SKM-1 treated with dmso at 0.1 percent for 144 hours (cell line): Measurements from ENCODE around the gene FUT1.
"Not testable (repeated sequence)": the region's sequence is repeated elsewhere in the genome, so short reads cannot be mapped to it uniquely, and the experiment has no call there.

ENCODE experiments used
- DNase-seq: peaks from one replicate; lab custom pipeline; 2025; ENCODE audit not compliant: unreplicated experiment; lab: John Stamatoyannopoulos, UW

The FUT1 gene

GRCh38 chr19:48752496-48753365 is at the start of gene FUT1:
Gene FUT1, minus strand, starts transcription at chr19:48752641. Its CDS starts 1,360 bp downstream, at chr19:48751281.
- no peak for DNase-seq

- no peak for DNase-seq
Observed at GRCh38 chr19:48799358-48800300, 47.2 kb upstream of the FUT1 start.

DNA sequence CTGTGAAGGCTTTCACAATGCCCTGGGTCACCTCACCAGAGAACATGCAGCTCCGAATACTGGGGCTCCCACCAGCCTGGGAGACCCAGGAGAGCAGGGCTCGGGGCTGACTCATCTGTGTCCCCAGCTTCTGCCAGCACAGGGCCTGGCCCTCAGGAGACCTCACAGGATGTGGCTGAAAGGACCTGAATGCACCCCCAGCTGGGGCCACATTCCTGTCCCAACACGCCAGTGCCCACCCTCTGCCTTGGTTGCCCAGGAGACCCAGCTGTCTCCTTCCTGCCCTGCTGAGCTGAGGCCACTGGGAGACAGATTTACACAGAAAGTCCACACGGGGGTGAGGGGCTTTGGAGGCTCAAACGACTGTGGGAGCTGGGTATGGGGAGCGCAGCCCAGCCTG is 46.5 kb upstream of the FUT1 start:
- DNase-seq: no peak

DNA sequence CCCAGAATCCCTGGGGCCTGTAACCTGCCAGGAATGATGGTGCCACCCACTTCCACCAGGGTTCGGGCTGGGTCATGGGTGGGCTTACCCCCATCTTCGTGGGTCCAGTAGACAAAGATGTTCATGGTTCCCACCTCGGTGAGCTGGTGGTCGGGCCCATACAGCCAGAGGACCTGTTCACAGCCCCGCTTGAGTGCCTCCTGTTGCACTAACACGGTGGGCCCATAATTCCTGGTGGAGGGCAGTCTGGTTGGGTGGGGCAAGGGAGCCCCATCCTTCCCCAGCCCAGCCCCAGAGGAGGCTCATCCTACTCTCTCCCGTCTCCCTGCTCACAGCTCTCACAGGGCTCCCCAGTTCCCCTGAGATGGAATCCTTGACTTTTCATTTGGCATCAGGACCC is 44.7 kb upstream of the FUT1 start:
- no peak for DNase-seq

GRCh38 chr19:48796298-48797083 is 44.0 kb upstream of the FUT1 start:
- no peak for DNase-seq

DNA sequence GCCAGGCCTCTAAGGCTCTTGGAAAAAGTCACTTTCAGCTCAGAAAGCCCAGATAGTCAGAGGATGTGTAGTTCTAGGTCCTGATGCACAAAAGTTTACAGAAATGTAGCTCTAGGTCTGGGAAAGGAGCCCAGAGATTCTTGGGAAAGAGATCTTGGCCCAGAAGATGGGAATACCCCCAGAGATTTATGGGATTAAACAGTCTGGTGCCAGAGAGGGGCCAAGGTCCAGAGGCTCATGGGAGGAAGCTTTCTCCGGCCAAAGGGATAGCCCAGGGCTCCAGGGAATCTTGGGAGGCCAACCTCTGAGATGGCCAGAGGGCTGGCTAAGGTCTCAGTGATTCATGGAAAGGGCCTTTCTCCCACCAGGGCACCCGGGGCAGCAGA is 43.2 kb upstream of the FUT1 start:
- DNase-seq: no peak

DNA sequence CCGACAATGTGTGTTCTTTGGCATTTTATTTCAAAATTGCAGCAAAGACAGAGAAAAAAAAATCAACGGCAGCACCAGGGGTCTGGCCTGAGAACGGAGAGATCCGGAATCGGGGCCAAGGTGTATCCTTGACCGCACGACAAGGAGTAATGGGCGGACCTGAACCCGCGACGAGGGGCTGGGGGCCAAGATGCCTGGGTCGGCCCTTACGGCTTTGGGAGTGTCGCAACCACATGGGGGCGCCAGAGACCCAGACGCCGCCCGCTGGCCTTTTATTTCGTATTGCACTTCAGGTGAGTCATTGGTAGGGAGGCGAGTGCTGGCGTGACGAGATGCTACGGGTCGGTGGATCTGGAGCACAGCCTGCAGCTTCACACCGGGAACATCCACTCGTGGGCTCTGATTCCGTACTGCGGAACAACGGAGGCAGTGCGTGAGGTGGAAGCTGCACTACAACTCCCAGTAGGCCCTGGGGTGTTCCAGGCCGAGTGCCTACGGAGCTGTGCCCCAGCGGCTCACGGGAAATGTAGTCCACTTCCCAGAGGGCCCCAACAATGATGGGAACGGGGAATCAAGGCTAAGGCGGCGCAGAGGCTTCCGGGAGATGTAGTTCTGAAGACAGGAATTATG is 42.7 kb upstream of the FUT1 start:
- DNase-seq: peak; percentile 58

GRCh38 chr19:48794291-48794690 is 41.9 kb upstream of the FUT1 start:
- DNase-seq: no peak

DNA sequence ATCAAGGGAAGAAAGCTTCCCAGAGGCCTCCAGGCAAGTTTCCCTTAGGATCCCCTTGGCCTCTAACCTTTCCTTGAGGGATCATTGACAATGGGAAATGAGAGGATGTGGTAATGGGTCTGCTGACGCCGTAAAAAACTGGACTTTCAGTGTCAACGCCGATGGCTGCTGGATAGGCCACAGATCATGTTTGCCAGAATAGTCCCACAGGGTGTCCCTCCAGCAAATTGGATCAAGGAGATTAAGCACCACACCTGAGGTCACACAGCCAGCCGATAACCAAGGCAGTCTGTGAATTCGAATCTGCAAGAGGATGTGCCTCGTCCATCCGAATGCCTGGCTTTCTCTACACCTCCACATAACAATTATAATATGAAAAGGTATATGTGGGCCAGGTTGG is 40.8 kb upstream of the FUT1 start:
- DNase-seq: no peak

DNA sequence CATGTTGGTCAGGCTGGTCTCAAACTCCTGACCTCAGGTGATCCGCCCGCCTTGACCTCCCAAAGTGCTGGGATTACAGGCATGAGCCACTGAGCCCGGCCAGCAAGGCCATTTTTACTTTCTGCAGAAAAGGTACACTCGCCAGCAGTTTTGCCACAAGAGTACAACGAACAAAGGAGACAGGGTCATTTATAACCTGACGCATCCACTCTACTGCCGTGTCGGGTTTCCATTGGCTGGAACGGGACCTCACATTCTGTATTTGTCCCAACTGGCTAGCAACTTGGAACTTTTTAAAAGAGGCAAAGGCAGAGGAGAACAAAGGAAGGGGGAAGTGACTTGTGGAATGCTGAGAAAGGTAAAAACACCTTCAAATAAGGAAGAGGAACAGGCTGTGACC is 34.9 kb upstream of the FUT1 start:
- DNase-seq: not testable (repeated sequence)

DNA sequence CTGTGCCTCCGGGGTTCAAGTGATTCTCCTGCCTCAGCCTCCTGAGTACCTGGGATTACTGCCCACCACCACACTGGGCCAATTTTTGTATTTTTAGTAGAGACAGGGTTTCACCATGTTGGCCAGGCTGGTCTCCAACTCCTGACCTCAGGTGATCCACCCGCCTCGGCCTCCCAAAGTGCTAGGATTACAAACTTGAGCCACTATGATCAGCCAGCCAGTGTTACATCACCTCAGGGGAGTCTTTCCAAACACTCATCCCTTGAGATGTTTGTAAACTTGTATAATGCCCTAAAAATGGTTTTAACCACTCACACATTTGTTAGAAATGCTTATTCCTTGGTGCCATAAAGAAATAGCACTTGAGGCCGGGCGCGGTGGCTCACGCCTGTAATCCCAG is 34.0 kb upstream of the FUT1 start:
- DNase-seq: not testable (repeated sequence)

DNA sequence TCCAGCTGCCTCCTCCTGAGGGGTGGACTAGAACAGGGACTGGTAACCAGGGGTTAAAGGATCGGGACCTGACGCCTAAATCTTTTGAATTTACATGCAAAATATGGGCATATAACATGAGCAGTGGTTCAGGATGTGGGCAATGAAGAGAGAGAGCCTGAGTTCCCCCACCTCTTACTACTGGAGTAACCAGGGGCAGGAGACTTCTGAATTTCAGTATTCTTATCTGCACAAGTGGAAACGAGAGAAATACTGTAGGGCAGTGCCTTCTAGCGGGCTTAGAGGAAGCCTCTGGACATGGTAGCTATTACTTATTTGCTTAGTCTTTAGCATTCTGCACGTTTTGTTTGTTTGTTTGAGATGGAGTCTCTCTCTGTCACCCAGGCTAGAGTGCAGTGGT is 32.1 kb upstream of the FUT1 start:
- DNase-seq: no peak

- no peak for DNase-seq
Observed at GRCh38 chr19:48780631-48781391, 28.4 kb upstream of the FUT1 start.

DNA sequence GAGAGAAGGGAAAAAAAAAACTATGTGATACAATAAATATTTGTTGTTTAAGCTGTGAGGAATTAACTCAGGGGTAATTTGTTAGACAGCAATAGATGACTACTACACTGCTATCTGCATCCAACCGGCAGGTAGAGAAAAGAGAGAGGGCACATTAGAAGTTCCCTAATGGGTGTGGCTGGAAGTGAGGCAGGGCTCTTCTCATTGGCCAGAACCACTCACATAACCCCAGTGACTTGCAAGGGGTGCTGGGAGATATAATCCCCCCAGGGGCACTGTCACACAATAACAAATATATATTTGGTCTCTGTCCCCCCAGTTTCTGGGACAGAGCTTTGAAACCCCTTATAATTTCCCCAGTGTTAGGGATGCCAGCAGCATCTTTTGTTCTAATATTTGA is 27.2 kb upstream of the FUT1 start:
- DNase-seq: no peak

DNA sequence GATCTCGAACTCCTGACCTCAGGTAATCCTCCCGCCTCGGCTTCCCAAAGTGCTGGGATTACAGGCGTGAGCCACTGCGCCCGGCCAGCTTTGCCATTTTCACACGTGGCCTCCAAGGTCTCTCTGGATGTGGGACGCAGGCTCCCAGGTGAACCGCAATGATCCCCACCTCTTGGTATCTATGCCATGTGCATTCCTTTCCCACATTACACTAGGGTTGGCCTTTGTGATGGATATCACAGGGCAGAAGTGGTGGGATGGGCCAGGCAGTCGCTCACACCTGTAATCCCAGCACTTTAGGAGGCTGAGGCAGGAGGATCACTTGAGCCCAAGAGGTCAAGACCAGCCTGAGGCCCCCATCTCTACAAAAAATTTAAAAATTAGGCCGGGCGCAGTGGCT is 25.3 kb upstream of the FUT1 start:
- no peak for DNase-seq

- no peak for DNase-seq
Observed at GRCh38 chr19:48777139-48777538, 24.7 kb upstream of the FUT1 start.

GRCh38 chr19:48772503-48772953 is 20.1 kb upstream of the FUT1 start:
- no peak for DNase-seq

DNA sequence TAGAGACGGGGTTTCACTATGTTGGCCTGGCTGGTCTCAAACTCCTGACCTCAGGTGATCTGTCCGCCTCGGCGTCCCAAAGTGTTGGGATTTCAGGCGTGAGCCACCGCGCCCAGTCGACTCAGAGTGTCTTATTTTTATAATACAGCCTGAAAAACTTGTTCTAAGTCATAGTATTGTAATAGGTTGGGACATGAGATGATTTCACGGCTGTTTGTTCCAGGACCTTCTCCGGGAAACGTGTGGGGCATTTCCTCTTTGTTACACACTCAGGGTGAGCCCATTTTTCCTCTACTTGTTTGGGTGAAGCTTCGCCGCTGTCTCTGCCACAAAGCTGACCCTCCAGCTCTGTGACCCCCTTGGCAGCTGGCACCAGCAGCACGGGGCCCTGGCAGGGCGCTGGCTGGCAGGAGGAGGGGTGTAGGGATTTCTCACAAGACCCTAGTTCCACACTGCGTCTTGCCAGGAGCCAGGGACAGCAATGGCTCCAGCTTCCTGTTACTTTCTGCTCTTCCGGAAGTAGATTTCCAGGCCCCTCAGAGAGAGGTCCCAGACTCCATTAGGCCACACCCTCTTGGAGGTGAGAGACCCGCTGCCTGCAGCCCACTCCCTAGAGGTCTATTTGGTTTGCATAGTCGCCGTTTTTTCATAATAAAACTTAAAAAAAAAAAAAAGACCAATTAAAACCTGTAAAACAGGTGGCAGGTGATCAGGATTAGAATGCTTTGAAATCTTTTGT is 18.5 kb upstream of the FUT1 start:
- DNase-seq: no peak

- no peak for DNase-seq
Observed at GRCh38 chr19:48770266-48770665, 17.8 kb upstream of the FUT1 start.
